Activated CD4-positive, alpha-beta T cell treated with anti-CD3 and anti-CD28 coated beads, Interleukin-2, Interleukin-6, amounts not matched to agents 100 ng/mL and 50 ng/mL, durations not matched to agents 16 hours and 8 hours (primary cell): ENCODE results near the gene NEURL1.

Experiments
- DNase-seq: peaks from one replicate; pipeline ENCODE4 v3.0.0-alpha.2; 2020

Gene NEURL1

DNA sequence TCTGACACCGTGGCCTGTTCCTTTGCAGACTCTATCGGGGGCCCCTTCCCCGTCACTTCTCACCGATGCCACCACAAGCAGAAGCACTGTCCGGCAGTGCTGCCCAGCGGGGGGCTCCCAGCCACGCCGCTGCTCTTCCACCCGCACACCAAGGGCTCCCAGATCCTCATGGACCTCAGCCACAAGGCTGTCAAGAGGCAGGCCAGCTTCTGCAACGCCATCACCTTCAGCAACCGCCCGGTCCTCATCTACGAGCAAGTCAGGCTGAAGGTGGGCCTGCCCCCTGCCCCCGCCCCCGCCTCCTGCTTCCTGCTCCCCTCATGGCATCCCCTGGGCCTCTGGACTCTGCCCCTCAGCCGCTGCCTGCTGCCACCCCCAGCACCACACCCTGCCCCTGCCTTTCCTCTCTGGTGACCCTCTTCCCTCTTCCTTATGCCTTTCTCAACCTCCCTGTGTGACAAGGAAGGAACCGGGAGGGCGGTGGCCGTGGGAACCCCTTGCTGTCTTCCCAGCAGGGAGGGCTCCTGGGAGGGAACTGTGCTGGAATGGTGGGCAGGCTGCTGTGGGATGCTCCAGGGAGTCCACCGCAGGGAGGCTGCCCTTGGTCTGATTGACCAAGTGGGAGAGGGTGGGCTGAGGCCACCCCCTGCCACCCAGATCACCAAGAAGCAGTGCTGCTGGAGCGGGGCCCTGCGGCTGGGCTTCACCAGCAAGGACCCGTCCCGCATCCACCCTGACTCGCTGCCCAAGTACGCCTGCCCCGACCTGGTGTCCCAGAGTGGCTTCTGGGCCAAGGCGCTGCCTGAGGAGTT is 77.5 kb downstream of the NEURL1 start:
- DNase-seq: no peak

DNA sequence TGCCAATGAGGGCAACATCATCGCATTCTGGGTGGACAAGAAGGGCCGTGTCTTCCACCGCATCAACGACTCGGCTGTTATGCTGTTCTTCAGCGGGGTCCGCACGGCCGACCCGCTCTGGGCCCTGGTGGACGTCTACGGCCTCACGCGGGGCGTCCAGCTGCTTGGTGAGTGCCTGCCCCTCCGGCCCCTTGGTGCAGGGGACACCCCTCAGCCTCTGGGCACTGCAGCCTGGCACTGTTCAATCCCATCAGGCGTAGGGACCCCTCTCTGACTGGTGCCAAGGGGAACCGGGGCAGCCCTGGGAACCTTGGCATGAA is 78.1 kb downstream of the NEURL1 start:
- DNase-seq: no peak

DNA sequence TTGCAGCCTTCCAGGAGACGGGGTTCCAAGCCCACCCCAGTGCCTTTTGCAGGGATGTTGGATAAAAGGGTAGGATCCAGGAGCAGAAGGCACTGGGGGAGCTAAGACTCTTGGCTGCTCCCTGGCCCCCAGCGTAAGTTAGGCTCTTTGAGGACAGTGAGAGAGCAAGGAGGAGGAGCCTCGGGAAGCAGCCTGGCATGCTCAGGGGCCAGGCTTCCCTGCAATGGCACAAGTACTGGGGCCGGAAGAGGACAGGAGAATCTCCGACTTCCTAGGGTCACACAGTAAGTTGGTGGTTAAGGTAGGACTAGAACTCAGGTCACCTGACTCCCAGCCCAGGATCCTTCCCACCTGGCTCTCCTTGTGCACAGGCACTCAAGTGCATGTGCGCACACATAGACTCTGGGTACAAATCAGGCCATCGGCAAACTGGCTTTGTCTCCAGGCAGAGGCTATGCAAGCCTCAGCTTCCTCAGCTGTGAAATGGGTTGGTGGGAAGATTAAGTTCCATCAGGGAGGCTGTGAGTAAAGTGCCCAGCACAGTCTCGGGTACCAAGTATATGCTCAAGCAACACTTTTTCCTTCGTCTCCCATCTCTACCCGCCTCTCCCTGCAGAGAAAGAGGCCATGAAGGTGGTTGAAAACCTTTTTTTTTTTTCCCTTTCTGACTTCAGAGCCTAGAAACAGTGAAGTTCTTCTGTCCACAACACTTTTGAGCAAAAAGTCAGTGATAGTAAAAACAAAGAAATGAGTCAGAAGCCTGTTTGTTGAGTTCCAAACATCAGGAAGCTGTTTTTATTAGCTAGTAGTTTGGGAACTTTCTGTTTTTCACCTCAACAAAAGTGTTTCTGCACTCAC is 79.1 kb downstream of the NEURL1 start:
- DNase-seq: no peak

DNA sequence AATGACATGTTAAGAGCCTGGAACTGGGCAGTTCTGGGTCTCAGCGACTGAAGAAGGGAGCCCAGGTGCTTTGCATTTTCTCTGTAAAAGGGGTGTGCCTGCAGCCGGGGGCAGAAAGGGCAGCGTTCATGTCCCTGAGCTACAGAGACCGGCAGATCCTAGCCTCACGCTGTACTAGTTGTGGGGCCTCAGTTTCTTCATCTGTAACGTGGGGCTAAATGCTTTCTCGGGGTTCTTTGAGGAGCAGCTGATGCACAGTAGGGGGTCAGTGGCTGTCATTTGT is 79.6 kb downstream of the NEURL1 start:
- no peak for DNase-seq

DNA sequence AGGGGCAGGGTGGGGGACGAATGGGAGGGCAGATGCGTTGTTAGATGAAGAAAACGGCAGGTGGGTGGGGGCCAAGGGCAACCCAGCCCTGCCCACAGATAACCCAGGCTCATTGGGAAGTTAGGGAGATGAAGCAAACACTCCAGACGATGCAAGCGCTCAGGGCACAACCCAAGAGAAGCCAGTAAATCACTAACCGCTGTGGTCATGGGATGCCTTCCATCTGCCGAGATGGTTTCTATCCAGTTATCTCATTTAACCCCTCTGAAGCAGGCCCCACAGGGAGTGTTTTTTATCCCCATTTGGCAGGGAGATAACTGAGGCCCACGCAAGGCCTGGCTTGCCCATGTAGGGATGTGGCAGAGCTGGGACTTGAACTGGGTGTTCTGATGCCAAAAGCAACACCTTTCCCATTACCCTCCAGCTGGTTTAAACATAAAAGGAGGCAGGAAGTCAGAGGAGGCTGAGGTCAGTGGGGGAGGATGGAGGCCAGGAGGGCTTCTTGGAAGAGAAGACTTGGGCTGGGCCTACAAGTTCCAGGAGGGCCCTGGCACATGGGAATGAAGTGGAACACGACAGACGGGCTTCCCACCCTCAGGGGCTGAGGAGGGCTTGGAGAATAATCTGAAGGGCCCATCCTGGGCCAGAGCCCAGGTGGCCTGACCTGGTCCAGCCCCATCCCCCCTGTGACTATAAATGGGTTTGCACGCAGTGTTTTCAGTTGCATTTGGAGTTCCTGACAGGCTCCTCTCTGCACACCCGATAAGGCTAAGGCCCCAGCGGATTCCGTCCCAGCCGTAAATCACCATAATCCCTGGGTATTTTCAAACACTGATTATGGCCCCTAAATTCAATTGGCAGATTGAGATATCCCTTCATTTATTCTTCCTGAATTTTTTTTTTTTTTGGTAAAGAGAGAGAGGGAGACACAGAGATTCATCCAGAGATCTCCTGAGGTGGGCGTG is 80.9 kb downstream of the NEURL1 start:
- DNase-seq: no peak

DNA sequence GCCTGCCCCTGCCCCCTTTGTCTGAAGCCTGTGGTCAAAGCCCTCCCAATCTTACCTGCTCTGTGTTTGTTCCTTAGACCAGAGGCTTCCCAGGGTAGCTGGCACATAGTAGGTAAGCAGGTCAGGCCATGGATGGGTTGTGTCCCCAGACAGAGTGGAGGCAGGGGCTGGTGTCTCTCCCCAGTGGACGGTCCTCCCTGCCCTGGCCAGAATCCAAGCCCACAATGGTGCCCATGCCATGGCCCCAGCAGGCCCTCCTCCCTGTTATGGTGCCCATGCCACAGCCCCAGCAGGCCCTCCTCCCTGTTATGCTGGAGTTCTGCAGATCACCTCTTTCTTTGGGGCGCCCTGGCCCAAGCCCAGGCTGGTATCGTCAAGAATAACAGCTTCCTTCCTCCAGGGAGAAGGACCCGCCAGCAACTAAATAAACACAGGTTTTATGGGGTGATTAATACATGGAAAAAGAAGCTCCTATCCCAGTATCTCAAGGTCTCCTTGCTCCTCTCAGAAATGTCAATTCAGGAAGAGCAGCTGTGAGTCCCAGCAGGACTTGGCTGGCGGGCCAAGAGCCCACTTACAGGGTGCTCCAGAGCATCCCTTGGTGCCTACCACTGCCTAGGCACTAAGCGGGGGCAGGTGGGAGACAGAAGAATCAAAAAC is 82.0 kb downstream of the NEURL1 start:
- DNase-seq: no peak

DNA sequence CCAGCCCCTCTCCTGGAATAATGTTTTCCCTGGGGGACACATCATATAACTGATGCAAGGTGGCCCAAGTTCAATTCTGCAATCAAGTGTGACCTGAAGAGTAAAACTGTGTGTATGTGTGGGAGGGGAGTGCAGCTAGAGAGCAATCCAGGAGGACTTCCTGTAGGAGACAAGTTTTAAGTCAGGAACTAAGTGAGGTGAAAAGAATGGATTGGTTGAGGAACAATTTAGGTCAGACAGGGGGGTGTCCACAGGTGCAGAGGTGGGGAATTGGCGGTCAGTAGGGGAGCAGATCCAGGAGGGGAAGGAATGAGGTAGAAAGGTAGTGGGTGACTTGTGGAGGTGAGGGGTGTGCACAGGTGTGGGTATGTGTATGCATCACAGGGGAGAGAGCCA is 82.6 kb downstream of the NEURL1 start:
- DNase-seq: no peak

DNA sequence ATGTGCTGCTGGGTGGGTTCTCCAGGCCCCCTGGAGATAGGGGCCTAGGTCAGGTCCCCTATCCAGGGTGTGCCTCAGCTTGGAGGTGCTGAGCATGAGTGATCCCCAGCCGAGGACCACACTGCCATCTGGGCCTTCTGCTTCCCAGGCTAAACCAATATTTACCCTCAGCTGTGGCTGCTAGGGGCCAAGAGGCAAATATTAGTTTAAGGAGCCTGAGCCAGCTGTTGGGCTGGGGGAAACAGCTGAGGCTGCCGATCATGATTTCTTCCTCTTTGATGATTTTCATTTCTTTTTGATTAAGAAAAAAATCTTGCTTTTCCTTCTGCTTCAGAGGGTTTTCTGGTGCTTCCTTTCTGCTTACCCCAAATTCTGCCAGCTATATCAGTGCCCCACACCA is 83.4 kb downstream of the NEURL1 start:
- DNase-seq: no peak

DNA sequence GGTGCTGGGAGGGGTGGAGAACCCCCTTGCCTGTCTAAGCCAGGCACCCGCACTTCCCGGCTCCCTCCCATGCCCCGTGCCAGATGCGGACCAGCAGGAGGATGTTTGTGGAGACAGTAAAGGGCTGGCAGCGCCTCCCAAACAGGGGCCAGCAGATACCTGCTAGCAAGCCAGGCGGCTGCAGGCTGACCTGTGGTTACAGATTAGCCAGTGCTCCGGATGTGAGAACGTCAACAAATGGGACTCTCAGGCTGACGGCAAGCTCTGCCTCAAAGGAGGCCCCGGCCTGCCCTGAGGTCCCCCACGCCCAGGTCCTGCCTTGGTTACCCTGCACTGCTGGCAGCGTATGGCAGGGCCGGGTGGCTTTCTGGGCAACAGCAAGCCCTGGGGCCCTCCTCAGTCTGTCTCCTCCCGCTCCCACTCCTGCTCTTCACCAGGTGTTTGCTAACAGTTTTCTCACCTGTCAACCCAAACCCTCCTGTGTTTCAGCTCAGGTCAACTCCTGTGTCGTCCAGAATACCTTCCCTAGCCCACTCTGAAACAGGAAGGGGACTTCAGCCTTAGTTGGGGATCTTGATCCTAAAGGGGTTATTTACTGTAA is 85.4 kb downstream of the NEURL1 start:
- no peak for DNase-seq

DNA sequence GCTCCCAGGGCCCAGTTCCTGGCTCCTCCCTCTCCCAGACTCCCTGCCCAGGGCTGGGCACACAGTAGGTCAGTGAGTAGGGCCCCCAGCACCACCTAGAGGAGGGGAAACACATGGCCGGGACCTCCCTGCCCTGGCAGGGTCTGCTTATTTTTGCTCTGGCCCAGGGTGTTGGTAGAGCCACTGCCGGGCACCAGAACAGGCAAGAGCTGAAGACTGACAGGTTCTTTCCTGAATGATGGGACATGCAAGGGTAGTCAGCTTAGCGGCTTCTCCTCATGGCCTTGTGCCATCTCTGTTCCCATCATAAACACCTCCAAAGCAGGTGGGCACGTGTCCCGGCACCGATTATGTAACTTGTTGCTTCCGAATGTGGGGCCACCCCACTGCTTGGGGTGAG is 86.5 kb downstream of the NEURL1 start:
- no peak for DNase-seq

DNA sequence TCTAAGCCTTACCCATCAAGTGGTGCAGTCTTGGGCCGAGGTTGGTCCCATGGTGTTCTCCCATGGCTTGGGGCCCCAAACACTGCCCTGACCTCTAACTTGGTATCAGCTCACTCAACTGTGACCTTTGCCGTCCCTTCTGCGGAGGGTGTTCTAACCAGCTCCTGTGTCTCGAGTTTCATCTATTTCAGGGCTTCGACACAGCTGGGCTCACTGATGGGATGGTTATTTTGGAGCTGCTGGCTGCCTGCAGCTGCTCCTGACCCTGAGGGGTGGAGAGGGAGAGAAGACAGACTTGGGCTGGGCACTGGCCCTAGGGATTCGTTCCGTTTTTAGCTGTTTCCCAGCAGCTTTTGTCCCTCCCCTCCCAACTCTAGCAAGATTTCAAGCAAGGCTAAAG is 86.9 kb downstream of the NEURL1 start:
- no peak for DNase-seq

DNA sequence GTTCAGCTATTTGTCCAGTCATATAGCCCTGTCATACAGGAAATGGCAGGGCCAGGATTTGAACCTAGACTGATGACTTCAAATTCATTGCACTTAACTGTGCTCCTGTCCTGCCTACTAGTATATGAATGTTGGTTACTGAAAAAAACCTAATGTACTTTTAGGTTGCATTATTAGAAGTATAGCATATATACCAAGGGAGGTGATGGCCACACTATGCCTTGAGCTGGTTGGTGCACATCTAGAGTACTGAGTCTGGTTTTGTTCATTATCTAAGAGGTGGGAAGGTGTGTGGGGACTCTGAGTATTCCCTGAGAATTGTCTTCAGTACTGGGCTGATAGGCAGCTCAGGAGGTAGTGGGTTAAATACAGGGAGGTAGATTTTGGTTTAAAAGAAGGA is 88.0 kb downstream of the NEURL1 start:
- no peak for DNase-seq

DNA sequence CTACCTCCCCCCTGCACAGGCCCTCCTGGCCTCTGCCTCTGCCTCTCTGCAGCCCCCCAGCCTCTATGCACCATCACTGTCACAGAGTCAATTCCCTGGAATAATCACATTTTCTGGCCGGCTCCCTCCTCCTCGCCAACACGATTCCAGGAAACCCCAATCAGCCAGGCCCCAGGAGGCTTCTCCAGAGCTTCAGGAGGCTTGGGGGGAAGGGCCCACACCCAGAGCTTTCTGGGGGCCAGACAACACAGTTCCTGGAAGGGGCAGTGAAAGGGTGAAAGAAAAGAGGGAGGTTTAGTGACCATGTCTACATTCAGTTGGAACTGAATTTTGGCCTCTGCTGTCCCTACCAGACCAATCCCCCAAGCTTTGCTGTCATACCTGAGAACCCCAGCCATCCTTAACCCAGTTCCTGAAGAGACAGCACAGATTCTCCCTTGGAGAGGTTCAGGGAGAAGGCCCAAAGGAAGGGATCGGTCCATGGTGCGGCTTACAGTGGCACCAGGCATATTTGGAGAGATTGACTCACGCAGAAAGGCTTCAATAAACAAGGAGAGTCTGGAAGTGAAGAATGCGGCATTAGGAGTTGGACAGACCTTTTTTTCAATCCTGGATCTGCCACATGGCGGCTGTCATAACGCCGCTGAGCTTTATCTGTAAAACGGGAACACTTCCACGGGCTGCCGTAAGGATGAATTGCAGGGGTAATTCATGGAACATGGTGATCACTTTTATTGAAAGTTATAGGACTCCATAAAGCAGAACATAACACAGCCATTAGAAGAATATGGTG is 89.0 kb downstream of the NEURL1 start:
- DNase-seq: no peak

DNA sequence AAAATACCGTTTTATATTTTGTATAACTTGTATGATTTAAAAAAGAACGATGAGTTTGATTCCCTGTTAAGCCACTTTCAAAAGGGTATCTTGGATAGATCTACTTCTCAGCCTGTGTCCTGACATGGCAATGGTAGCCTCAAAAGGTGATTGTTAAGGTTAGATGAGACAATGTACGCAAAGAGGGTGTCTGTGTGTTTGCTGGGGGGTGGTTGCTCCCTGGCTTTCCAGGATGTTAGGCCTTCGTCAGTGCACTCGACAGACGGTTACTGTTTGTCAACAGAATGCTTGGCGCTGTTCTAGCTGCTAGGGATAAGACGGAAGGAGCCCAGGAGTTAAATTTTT is 90.3 kb downstream of the NEURL1 start:
- DNase-seq: no peak

DNA sequence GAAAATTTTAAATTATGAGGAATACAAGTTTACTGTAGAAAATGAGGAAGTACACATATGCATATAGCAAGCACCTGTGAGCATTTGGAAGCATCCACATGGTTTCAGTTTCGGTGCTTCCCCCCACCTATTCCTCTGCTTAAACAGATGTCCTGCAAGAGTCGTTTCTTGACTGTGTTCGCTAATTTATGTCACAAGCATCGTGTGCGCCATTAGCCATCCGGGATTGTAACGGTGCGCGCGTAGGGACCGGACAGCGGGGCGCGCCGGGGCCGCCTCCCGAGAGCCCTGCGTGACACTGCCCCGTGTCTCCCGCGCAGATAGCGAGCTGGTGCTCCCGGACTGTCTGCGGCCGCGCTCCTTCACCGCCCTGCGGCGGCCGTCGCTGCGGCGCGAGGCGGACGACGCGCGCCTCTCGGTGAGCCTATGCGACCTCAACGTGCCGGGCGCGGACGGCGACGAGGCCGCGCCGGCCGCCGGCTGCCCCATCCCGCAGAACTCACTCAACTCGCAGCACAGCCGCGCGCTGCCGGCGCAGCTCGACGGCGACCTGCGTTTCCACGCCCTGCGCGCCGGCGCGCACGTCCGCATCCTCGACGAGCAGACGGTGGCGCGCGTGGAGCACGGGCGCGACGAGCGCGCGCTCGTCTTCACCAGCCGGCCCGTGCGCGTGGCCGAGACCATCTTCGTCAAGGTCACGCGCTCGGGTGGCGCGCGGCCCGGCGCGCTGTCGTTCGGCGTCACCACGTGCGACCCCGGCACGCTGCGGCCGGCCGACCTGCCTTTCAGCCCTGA is 90.9 kb downstream of the NEURL1 start:
- peak; percentile 70 for DNase-seq

DNA sequence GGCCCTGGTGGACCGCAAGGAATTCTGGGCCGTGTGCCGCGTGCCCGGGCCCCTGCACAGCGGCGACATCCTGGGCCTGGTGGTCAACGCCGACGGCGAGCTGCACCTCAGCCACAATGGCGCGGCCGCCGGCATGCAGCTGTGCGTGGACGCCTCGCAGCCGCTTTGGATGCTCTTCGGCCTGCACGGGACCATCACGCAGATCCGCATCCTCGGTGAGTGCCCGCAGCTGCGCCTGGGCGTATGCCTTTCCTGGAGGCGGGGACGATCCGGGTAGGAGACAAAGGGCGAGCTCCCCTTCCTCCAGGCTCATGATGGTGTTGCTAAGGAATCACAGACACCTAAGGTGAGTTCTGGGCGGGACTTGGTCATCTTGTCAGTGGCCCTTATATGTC is 91.5 kb downstream of the NEURL1 start:
- DNase-seq: no peak

DNA sequence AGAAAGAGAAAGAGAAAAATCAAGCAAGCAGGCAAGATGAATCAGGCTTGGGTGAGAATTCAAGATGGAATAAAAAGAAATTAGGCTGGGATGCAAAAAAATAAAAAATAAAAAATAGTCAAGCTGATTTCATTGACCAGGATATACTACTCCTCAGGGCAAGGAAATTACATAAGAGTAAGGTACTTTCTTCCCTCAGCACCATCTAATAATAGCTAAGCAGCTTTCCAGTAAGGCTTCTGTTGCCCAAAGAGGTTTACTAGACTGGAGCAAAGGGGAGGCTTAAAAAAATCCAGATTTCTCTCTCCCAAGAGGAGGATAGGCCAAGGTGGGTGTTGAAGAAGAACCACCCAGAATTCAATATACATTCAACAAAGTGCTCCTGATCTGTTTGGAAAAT is 93.6 kb downstream of the NEURL1 start:
- no peak for DNase-seq

DNA sequence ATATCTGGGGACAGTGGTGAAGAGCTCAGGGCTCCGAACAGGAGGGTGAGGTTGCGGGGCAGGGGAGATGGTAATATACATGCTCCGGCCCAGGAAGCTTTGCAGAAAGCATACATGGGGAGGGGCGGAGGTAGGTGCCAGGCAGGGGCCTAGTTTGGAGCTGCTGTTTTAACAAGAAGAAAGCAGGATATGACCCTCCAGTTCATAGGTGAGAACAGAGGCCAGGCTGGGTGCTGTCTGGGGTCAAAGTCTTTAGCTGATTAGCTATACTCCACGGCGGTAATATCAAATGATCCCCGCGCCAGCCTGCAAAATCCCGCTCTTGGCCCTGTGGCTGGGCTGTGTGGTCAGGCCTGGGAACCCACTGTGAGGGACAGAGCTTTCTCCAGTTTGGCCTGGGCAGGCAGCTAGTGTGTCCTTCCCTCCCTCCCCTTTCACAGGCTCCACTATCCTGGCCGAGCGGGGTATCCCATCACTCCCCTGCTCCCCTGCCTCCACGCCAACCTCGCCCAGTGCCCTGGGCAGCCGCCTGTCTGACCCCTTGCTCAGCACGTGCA is 95.6 kb downstream of the NEURL1 start:
- DNase-seq: no peak

DNA sequence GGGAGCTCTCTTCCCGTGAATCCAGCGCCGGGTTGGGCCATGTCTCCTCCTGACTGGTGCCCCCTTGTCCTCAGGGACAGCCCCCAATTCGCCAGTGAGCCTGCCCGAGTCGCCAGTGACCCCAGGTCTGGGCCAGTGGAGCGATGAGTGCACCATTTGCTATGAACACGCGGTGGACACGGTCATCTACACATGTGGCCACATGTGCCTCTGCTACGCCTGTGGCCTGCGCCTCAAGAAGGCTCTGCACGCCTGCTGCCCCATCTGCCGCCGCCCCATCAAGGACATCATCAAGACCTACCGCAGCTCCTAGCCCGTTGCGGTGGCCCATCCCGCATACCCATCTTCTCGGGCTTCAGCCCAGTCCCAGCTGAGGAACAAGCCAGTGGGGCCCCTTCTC is 96.6 kb downstream of the NEURL1 start:
- no peak for DNase-seq

DNA sequence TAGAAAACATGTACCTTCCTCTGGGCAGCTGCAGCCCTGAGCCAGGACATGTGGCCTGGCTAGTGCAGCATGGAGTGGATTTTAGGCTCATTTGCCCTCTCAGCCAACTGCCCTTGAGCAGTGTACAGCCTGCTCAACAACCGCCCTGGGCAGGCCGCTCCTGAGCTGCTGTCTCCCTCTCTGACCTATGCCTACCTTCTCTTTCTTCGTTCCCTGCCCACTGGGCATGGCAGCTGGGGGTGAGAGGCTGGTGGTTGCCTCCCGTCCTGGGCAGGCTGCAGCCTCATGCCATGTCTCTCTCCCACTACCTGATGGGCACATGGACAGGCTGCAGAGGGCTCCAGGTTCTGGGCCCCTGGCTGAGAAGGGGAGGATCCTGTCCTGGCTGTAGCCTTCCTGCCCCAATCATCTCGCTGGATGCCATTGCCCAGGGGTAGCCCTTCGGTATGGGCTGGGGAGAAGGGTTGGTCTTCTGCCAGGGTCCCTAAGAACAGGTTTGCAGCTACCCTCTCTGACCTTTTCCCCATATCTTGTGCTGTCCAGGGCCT is 97.3 kb downstream of the NEURL1 start:
- no peak for DNase-seq
